Mesothelial cell of epicardium (in vitro differentiated cells): Measurements from ENCODE around the gene MRPS11. TPM values are rescaled to one million over a fixed set of nuclear protein-coding genes. Genes with fewer than 3 reads are reported as not detected.

Experiments used
- DNase-seq, 2 experiments: peaks; one replicate each; pipeline ENCODE4 v3.0.0; 2021; ENCODE audit warnings: low spot score in 2 of 2; ENCODE audit not compliant: unreplicated experiment in 2 of 2
- H3K27ac Mint-ChIP-seq: 2 replicates; pipeline ENCODE4 v1.8.0; 2021; ENCODE audit warnings: mixed read lengths
- H3K27me3 Mint-ChIP-seq: 2 replicates; pipeline ENCODE4 v1.8.0; 2021; ENCODE audit warnings: low read depth, mixed read lengths
- H3K36me3 Mint-ChIP-seq: 2 replicates; pipeline ENCODE4 v1.8.0; 2021; ENCODE audit warnings: mixed read lengths
- H3K4me1 Mint-ChIP-seq: 2 replicates; pipeline ENCODE4 v1.8.0; 2021; ENCODE audit warnings: mixed read lengths
- H3K4me3 Mint-ChIP-seq: 2 replicates; pipeline ENCODE4 v1.8.0; 2021; ENCODE audit warnings: mild to moderate bottlenecking, moderate library complexity, mixed read lengths
- H3K9me3 Mint-ChIP-seq: 2 replicates; pipeline ENCODE4 v1.8.0; 2021; ENCODE audit warnings: mixed read lengths
- CTCF ChIP-seq: fragments of 200-600 bp; sonication (generic); IDR thresholded peaks from one replicate; pipeline ENCODE4 v1.5.0; 2021; ENCODE audit warnings: antibody characterized with exemption; ENCODE audit not compliant: unreplicated experiment
- total RNA-seq: library from RNA; stranded (reverse); gene quantifications from 3 replicates; pipeline ENCODE4 v1.2.1, GENCODE V29; 2021

Gene MRPS11
- total RNA-seq, 1 donor from 2014 or later = 38.9 TPM

DNA sequence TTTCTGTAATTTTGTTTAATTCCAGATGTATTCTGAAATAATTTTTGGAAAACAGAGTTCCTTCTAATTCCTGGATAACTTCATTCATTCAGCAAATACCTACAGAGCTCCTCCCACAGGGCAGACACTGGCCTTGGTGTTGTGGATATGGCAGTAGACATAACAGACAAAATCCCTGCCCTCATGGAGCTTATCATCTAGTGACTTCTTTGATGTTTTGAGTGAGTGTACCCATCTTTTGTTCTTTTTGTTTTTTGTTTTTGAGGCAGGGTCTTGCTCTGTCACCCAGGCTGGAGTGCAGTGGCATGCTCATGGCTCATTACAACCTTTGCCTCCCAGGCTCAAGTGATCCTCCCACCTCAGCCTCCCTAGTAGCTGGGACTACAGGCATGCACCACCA lies 57.9 kb downstream of the MRPS11 start:
- no peaks in the 10 kb centered on the region for H3K27me3 Mint-ChIP-seq
- no peaks in the 10 kb centered on the region for H3K4me1 Mint-ChIP-seq
- TF ChIP-seq CTCF = no peak
- no peak overlapping the region for H3K27ac Mint-ChIP-seq
- no peak for DNase-seq
- peaks cover 43% of the 10 kb centered on the region for H3K36me3 Mint-ChIP-seq
- H3K4me3 Mint-ChIP-seq = no peak overlapping the region
- peaks cover 7% of the 10 kb centered on the region for H3K9me3 Mint-ChIP-seq

DNA sequence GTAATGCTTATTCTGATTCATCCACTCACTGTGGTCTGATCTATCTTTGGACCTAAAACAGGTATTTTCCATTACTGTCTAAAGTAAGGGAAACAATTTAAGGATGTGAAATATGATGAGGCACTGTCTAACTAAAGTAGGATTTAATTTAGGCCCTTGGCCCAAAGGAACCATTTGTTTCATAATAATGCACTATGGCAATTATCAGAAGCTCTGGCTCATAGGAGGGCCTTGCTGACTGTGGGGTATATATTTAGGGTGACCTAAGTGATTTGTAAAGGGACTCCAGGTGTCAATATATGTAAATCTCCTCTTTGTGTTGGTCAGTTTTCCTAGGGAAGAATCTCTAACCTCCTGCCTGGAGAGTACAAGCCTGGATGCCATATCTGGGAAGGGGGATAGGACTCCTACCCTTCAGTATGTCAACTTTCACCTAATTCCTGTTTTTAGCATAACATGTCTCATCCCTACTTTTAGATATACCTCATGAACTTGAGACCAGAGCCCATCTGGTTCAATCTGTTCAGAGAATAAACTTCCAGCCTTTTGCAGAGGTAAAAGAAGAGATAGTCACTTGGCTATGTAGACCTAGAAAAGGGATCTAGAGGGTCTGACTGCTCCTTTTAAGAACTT lies 58.9 kb downstream of the MRPS11 start:
- no peak for TF ChIP-seq CTCF
- H3K9me3 Mint-ChIP-seq = peaks cover 7% of the 10 kb centered on the region
- no peak for DNase-seq
- H3K36me3 Mint-ChIP-seq = peaks cover 52% of the 10 kb centered on the region
- H3K4me1 Mint-ChIP-seq = no peaks in the 10 kb centered on the region
- no peaks in the 10 kb centered on the region for H3K27me3 Mint-ChIP-seq
- no peak overlapping the region for H3K27ac Mint-ChIP-seq
- no peak overlapping the region for H3K4me3 Mint-ChIP-seq

DNA sequence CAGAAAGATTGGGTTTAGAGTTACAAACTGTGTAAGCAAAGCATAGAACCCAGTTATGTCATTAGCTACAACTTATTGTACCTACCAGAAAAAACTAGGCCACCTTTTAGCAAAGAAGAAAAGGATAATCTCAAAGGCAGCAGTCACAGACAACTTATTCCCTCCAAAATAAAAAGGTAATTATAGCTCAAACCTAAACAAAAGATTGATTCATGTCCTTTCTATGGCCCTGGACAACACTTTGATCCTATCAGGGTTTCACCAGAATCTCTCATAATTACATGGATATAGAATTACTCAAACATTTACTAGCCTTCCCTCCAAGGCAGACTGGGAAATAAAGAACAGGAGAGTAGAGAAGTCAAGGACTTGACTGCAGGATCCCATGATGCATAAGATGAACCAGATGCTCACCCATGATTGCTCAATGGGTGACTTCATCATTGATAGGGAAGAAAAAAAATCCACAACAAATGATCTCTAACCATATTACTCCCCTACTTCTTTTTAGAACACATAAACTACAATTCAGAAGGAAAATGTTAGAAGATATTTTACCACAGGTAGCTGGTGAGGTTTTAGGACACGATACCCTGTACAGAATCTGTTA lies 61.6 kb downstream of the MRPS11 start:
- Mint-ChIP-seq H3K4me1 (no peaks in the 10 kb centered on the region), H3K9me3 (peaks cover 14% of the 10 kb centered on the region), H3K27ac (no peak overlapping the region), H3K36me3 (peaks cover 58% of the 10 kb centered on the region), H3K27me3 (no peaks in the 10 kb centered on the region), H3K4me3 (no peak overlapping the region)
- TF ChIP-seq CTCF = no peak
- DNase-seq = no peak

Other genes starting within 250 kb of the MRPS11 start
- gene NTRK3, start 211.0 kb upstream of the MRPS11 start, total RNA-seq = 1.8 to 2.1 TPM (median 1.8 TPM) in 3 replicates
- 18.6 to 19.2 TPM (median 18.9 TPM) in 3 replicates for gene MRPL46, start 320 bp upstream of the MRPS11 start, total RNA-seq
- 13.9 to 14.7 TPM (median 14.4 TPM) in 3 replicates for gene DET1, start 79.0 kb downstream of the MRPS11 start, total RNA-seq
- 33.0 to 34.5 TPM (median 33.0 TPM) in 3 replicates for gene AEN, start 153.6 kb downstream of the MRPS11 start, total RNA-seq
- gene ISG20, start 171.3 kb downstream of the MRPS11 start, total RNA-seq = 1.7 to 3.4 TPM (median 1.9 TPM) in 3 replicates